Activated CD4-positive, alpha-beta T cell treated with anti-CD3 and anti-CD28 coated beads for 36 hours (primary cell): ENCODE results near the gene CLEC14A. TPM values are rescaled to one million over a fixed set of nuclear protein-coding genes. Genes with fewer than 3 reads are reported as not detected.

Experiments used
- ATAC-seq: fragments of 200-7000 bp; cut with Tn5 transposase; one replicate; pipeline ENCODE4 v1.10.0; 2021; ENCODE audit warnings: mild to moderate bottlenecking, moderate library complexity
- CTCF ChIA-PET: fragments of 350-600 bp; sonication (Branson Sonifier 250); formaldehyde crosslinking; loops from one replicate; lab custom pipeline; 2021; ENCODE audit warnings: antibody characterized with exemption; lab: Charles Lee
- POLR2A ChIA-PET: fragments of 350-600 bp; sonication (Branson Sonifier 250); formaldehyde crosslinking; loops from one replicate; lab custom pipeline; 2021; ENCODE audit warnings: antibody characterized with exemption, inconsistent platforms; lab: Charles Lee
- DNase-seq: peaks from one replicate; pipeline ENCODE4 v3.0.0-alpha.2; 2020
- H3K27ac Mint-ChIP-seq: one replicate; pipeline ENCODE4 v1.8.0; 2021; ENCODE audit warnings: mixed read lengths
- H3K27me3 Mint-ChIP-seq: one replicate; pipeline ENCODE4 v1.8.0; 2021; ENCODE audit warnings: mixed read lengths
- H3K36me3 Mint-ChIP-seq: one replicate; pipeline ENCODE4 v1.8.0; 2021; ENCODE audit warnings: low read depth, mixed read lengths
- H3K4me1 Mint-ChIP-seq: one replicate; pipeline ENCODE4 v1.8.0; 2021; ENCODE audit warnings: mixed read lengths
- H3K4me3 Mint-ChIP-seq: one replicate; pipeline ENCODE4 v1.8.0; 2021; ENCODE audit warnings: mild to moderate bottlenecking, moderate library complexity, mixed read lengths
- H3K9me3 Mint-ChIP-seq: one replicate; pipeline ENCODE4 v1.8.0; 2021; ENCODE audit warnings: low read depth, mixed read lengths
- intact Hi-C, 2 experiments: fragments of 100-400 bp; cut with DNase I in 1 of 2; cut with micrococcal nuclease in 1 of 2; formaldehyde crosslinking; loops; one replicate each; pipeline versions ENCODE4 v1.14.2 to v1.15.1; 2022 to 2024; cut with DNase I, micrococcal nuclease
- total RNA-seq, 2 experiments: library from RNA; stranded (reverse); gene quantifications; one replicate each; pipeline ENCODE4 v1.2.3, GENCODE V29; 2021

The CLEC14A gene
- total RNA-seq, 2 experiments from 2014 or later = not detected

GRCh38 chr14:38243696-38244240, 12.1 kb downstream of the CLEC14A start:
- CTCF ChIA-PET = no interaction called here
- H3K4me1 Mint-ChIP-seq = no peaks in the 10 kb centered on the region
- H3K27me3 Mint-ChIP-seq = peaks cover 19% of the 10 kb centered on the region
- no peaks in the 10 kb centered on the region for H3K36me3 Mint-ChIP-seq
- ATAC-seq = no peak
- intact Hi-C loops = no loop called here
- no peak overlapping the region for H3K4me3 Mint-ChIP-seq
- H3K27ac Mint-ChIP-seq = no peak overlapping the region
- no peak for DNase-seq
- POLR2A ChIA-PET = no interaction called here
- H3K9me3 Mint-ChIP-seq = no peaks in the 10 kb centered on the region

GRCh38 chr14:38238878-38239277, 17.0 kb downstream of the CLEC14A start:
- no peak for ATAC-seq
- Mint-ChIP-seq H3K9me3 (no peaks in the 10 kb centered on the region), H3K36me3 (no peaks in the 10 kb centered on the region), H3K4me1 (no peaks in the 10 kb centered on the region), H3K27ac (no peak overlapping the region), H3K27me3 (peaks cover 12% of the 10 kb centered on the region), H3K4me3 (no peak overlapping the region)
- no peak for DNase-seq
- POLR2A ChIA-PET = no interaction called here
- CTCF ChIA-PET = no interaction called here
- intact Hi-C loops = no loop called here

- ChIA-PET POLR2A (no interaction called here), CTCF (no interaction called here)
- ATAC-seq (no peak), DNase-seq (no peak)
- H3K36me3 Mint-ChIP-seq = no peaks in the 10 kb centered on the region
- no peak overlapping the region for H3K27ac Mint-ChIP-seq
- no peaks in the 10 kb centered on the region for H3K4me1 Mint-ChIP-seq
- H3K9me3 Mint-ChIP-seq = no peaks in the 10 kb centered on the region
- intact Hi-C loops = no loop called here
- H3K27me3 Mint-ChIP-seq = peaks cover 12% of the 10 kb centered on the region
- no peak overlapping the region for H3K4me3 Mint-ChIP-seq
Measured at GRCh38 chr14:38238332-38238731, 17.6 kb downstream of the CLEC14A start.

GRCh38 chr14:38233218-38233617, 22.7 kb downstream of the CLEC14A start:
- Mint-ChIP-seq H3K36me3 (no peaks in the 10 kb centered on the region), H3K4me3 (no peak overlapping the region), H3K9me3 (no peaks in the 10 kb centered on the region), H3K4me1 (no peaks in the 10 kb centered on the region), H3K27me3 (peaks cover 3% of the 10 kb centered on the region), H3K27ac (no peak overlapping the region)
- DNase-seq (no peak), ATAC-seq (no peak)
- POLR2A ChIA-PET = no interaction called here
- intact Hi-C loops = no loop called here
- CTCF ChIA-PET = no interaction called here

- peaks cover 2% of the 10 kb centered on the region for H3K27me3 Mint-ChIP-seq
- intact Hi-C loops = no loop called here
- no peaks in the 10 kb centered on the region for H3K4me1 Mint-ChIP-seq
- H3K36me3 Mint-ChIP-seq = no peaks in the 10 kb centered on the region
- POLR2A ChIA-PET = no interaction called here
- DNase-seq (no peak), ATAC-seq (no peak)
- CTCF ChIA-PET = no interaction called here
- H3K4me3 Mint-ChIP-seq = no peak overlapping the region
- H3K9me3 Mint-ChIP-seq = no peaks in the 10 kb centered on the region
- H3K27ac Mint-ChIP-seq = no peak overlapping the region
Measured at GRCh38 chr14:38226366-38226765, 29.5 kb downstream of the CLEC14A start.

- H3K9me3 Mint-ChIP-seq = no peaks in the 10 kb centered on the region
- POLR2A ChIA-PET = no interaction called here
- DNase-seq (no peak), ATAC-seq (no peak)
- H3K36me3 Mint-ChIP-seq = no peaks in the 10 kb centered on the region
- no peak overlapping the region for H3K27ac Mint-ChIP-seq
- peaks cover 2% of the 10 kb centered on the region for H3K27me3 Mint-ChIP-seq
- H3K4me3 Mint-ChIP-seq = no peak overlapping the region
- H3K4me1 Mint-ChIP-seq = no peaks in the 10 kb centered on the region
- CTCF ChIA-PET = no interaction called here
- intact Hi-C loops = no loop called here
Measured at GRCh38 chr14:38225946-38226345, 29.9 kb downstream of the CLEC14A start.

- POLR2A ChIA-PET = no interaction called here
Measured at GRCh38 chr14:38224338-38224737, 31.6 kb downstream of the CLEC14A start.

GRCh38 chr14:38221077-38221476, 34.8 kb downstream of the CLEC14A start:
- no peaks in the 10 kb centered on the region for H3K9me3 Mint-ChIP-seq
- CTCF ChIA-PET = interaction anchor here (0.8 kb wide), 1 partner anchor 35 kb away, joined by 3 read pairs; no protein-coding TSS in a partner anchor
- H3K4me3 Mint-ChIP-seq = no peak overlapping the region

More at GRCh38 chr14:38224338-38224737, 31.6 kb downstream of the CLEC14A start:
- Mint-ChIP-seq H3K27me3 (peaks cover 2% of the 10 kb centered on the region), H3K4me3 (no peak overlapping the region), H3K27ac (no peak overlapping the region), H3K36me3 (no peaks in the 10 kb centered on the region), H3K4me1 (no peaks in the 10 kb centered on the region), H3K9me3 (no peaks in the 10 kb centered on the region)
- CTCF ChIA-PET = no interaction called here
- no peak for DNase-seq
- intact Hi-C loops = no loop called here
- ATAC-seq = no peak

GRCh38 chr14:38217553-38217952, 38.3 kb downstream of the CLEC14A start:
- ChIA-PET POLR2A (no interaction called here), CTCF (no interaction called here)
- DNase-seq = no peak
- no peak for ATAC-seq
- no peaks in the 10 kb centered on the region for H3K36me3 Mint-ChIP-seq
- no peak overlapping the region for H3K27ac Mint-ChIP-seq
- intact Hi-C loops = no loop called here
- peaks cover 8% of the 10 kb centered on the region for H3K27me3 Mint-ChIP-seq
- H3K4me3 Mint-ChIP-seq = no peak overlapping the region
- no peaks in the 10 kb centered on the region for H3K4me1 Mint-ChIP-seq
- H3K9me3 Mint-ChIP-seq = no peaks in the 10 kb centered on the region

More at GRCh38 chr14:38221077-38221476, 34.8 kb downstream of the CLEC14A start:
- POLR2A ChIA-PET = no interaction called here
- DNase-seq = no peak
- intact Hi-C loops = no loop called here
- no peak overlapping the region for H3K27ac Mint-ChIP-seq
- ATAC-seq = no peak
- no peaks in the 10 kb centered on the region for H3K36me3 Mint-ChIP-seq
- no peaks in the 10 kb centered on the region for H3K4me1 Mint-ChIP-seq
- peaks cover 3% of the 10 kb centered on the region for H3K27me3 Mint-ChIP-seq

- Mint-ChIP-seq H3K4me1 (peaks cover 21% of the 10 kb centered on the region), H3K27me3 (peaks cover 36% of the 10 kb centered on the region), H3K4me3 (no peak overlapping the region), H3K27ac (no peak overlapping the region), H3K36me3 (no peaks in the 10 kb centered on the region), H3K9me3 (no peaks in the 10 kb centered on the region)
- intact Hi-C loops = loop anchor here in 1 of 2 experiments (5.0 kb wide), 2 partner anchors 621 to 1696 kb away; no protein-coding TSS in a partner anchor
- POLR2A ChIA-PET = no interaction called here
- DNase-seq = no peak
- ATAC-seq = no peak
- CTCF ChIA-PET = no interaction called here
Measured at GRCh38 chr14:38213001-38213400, 42.9 kb downstream of the CLEC14A start.

GRCh38 chr14:38212111-38212510, 43.8 kb downstream of the CLEC14A start:
- intact Hi-C loops = loop anchor here in 1 of 2 experiments (5.0 kb wide), 2 partner anchors 620 to 1695 kb away; no protein-coding TSS in a partner anchor
- POLR2A ChIA-PET = no interaction called here
- Mint-ChIP-seq H3K4me3 (no peak overlapping the region), H3K27me3 (peaks cover 44% of the 10 kb centered on the region), H3K36me3 (no peaks in the 10 kb centered on the region), H3K27ac (no peak overlapping the region), H3K9me3 (no peaks in the 10 kb centered on the region), H3K4me1 (peaks cover 21% of the 10 kb centered on the region)
- CTCF ChIA-PET = no interaction called here
- ATAC-seq (no peak), DNase-seq (no peak)

GRCh38 chr14:38211255-38211735, 44.6 kb downstream of the CLEC14A start:
- CTCF ChIA-PET = no interaction called here
- POLR2A ChIA-PET = no interaction called here
- H3K27me3 Mint-ChIP-seq = peaks cover 46% of the 10 kb centered on the region
- DNase-seq (peak; percentile 7), ATAC-seq (no peak)
- peaks cover 21% of the 10 kb centered on the region for H3K4me1 Mint-ChIP-seq
- intact Hi-C loops = loop anchor here in 1 of 2 experiments (5.0 kb wide), 2 partner anchors 619 to 1694 kb away; no protein-coding TSS in a partner anchor
- H3K36me3 Mint-ChIP-seq = no peaks in the 10 kb centered on the region
- no peaks in the 10 kb centered on the region for H3K9me3 Mint-ChIP-seq
- H3K4me3 Mint-ChIP-seq = no peak overlapping the region
- H3K27ac Mint-ChIP-seq = no peak overlapping the region
